BLaER1 treated with 17β-estradiol and CSF1 and Interleukin-3, amounts not matched to agents 10 nM and 100 nM (cell line): ENCODE results near the gene SLC2A3.
"Not testable (repeated sequence)": the region's sequence is repeated elsewhere in the genome, so short reads cannot be mapped to it uniquely, and the experiment has no call there.

ENCODE experiments used
- H3K27ac ChIP-seq, 11 experiments: shearing (Covaris generic); formaldehyde crosslinking; 2 replicates each; pipeline ENCODE4 v1.8.1; 2022
- H3K27me3 ChIP-seq, 11 experiments: shearing (Covaris generic); formaldehyde crosslinking; 2 replicates each; pipeline ENCODE4 v1.8.1; 2022
- H3K36me3 ChIP-seq, 11 experiments: shearing (Covaris generic); formaldehyde crosslinking; 2 replicates each; pipeline ENCODE4 v1.8.1; 2022
- H3K4me1 ChIP-seq, 10 experiments: shearing (Covaris generic); formaldehyde crosslinking; 2 replicates each; pipeline ENCODE4 v1.8.1; 2022
- H3K4me2 ChIP-seq, 11 experiments: shearing (Covaris generic); formaldehyde crosslinking; 2 replicates each; pipeline ENCODE4 v1.8.1; 2022
- H3K4me3 ChIP-seq, 10 experiments: shearing (Covaris generic); formaldehyde crosslinking; 2 replicates each; pipeline ENCODE4 v1.8.1; 2022
- H3K9ac ChIP-seq, 11 experiments: shearing (Covaris generic); formaldehyde crosslinking; 2 replicates each; pipeline ENCODE4 v1.8.1; 2022
- H3K9me3 ChIP-seq, 11 experiments: shearing (Covaris generic); formaldehyde crosslinking; replicated peaks in 1 of 11; 2 replicates each; pipeline ENCODE4 v1.8.1; 2022
- H4K20me1 ChIP-seq, 11 experiments: shearing (Covaris generic); formaldehyde crosslinking; 2 replicates each; pipeline ENCODE4 v1.8.1; 2022
- Cebpa-rat ChIP-seq, 11 experiments: shearing (Covaris generic); IDR thresholded peaks; 2 replicates each; pipeline ENCODE4 v1.8.1; 2022

The SLC2A3 gene

DNA sequence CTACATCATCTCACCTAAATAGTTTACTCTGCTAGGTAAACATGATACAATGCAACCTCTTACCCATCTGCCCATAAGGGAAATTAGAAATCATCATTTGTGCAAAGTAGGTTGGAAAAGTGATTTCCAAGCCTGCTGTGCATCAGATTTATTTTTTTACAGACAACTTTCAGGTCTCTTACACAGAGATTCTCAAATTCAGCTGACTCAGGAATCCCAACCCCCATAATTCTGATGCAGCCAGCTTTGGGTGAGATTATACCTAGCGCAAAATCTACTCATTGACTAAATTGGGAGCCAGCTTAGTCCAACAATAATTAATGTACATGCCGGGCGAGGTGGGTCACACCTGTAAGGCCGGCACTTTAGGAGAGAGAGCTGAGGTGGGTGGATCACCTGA is 8.5 kb downstream of the SLC2A3 start:
- Histone ChIP-seq H3K9me3 (no peaks in the 10 kb centered on the region), H3K27me3 (no peaks in the 10 kb centered on the region), H3K4me2 (peak overlapping the region in 3 of 11 experiments; percentile 8 to 93 (median 52); a peak in 5 of 22 replicates), H3K36me3 (peaks cover 93 to 97% (median 94%) of the 10 kb centered on the region in 11 experiments), H3K27ac (no peak overlapping the region; a peak in 1 of 22 replicates), H4K20me1 (peaks cover 85 to 97% (median 95%) of the 10 kb centered on the region in 11 experiments), H3K4me1 (peaks cover 4 to 71% (median 20%) of the 10 kb centered on the region in 10 experiments; a peak in 19 of 20 replicates), H3K4me3 (0 out of 20 replicates have a peak overlapping the region, but pooled peaks of 1 of the 10 experiments have one; percentile 5), H3K9ac (peak overlapping the region in 4 of 11 experiments; percentile 6 to 57 (median 38); a peak in 4 of 22 replicates)
- TF ChIP-seq Cebpa-rat (IDR thresholded peaks at IDR 0.05): no peak

GRCh38 chr12:7926068-7926666 is 9.8 kb downstream of the SLC2A3 start:
- peak overlapping the region in 2 of 11 experiments; percentile 12 to 93; a peak in 2 of 22 replicates for H3K4me2 ChIP-seq
- not testable (repeated sequence) for H3K27ac ChIP-seq, H3K27me3 ChIP-seq, H3K4me3 ChIP-seq, H3K9me3 ChIP-seq
- peaks cover 0 to 58% (median 8%) of the 10 kb centered on the region in 10 experiments; a peak in 12 of 20 replicates for H3K4me1 ChIP-seq
- H4K20me1 ChIP-seq: peaks cover 84 to 97% (median 95%) of the 10 kb centered on the region in 11 experiments
- peak overlapping the region in 1 of 11 experiments; percentile 55; a peak in 2 of 22 replicates for H3K9ac ChIP-seq
- H3K36me3 ChIP-seq: peaks cover 93 to 97% (median 94%) of the 10 kb centered on the region in 11 experiments

GRCh38 chr12:7923241-7924236 is 12.4 kb downstream of the SLC2A3 start:
- H3K4me2 ChIP-seq: no peak overlapping the region
- H3K36me3 ChIP-seq: peaks cover 93 to 97% (median 94%) of the 10 kb centered on the region in 11 experiments
- TF ChIP-seq Cebpa-rat (IDR thresholded peaks at IDR 0.05): no peak
- H3K27me3 ChIP-seq: no peaks in the 10 kb centered on the region
- no peak overlapping the region for H3K27ac ChIP-seq
- H3K4me3 ChIP-seq: no peak overlapping the region
- no peak overlapping the region; a peak in 1 of 22 replicates for H3K9ac ChIP-seq
- peaks cover 88 to 97% (median 95%) of the 10 kb centered on the region in 11 experiments for H4K20me1 ChIP-seq
- H3K4me1 ChIP-seq: peaks cover 0 to 32% (median 0%) of the 10 kb centered on the region in 10 experiments; a peak in 7 of 20 replicates
- H3K9me3 ChIP-seq: no peaks in the 10 kb centered on the region

DNA sequence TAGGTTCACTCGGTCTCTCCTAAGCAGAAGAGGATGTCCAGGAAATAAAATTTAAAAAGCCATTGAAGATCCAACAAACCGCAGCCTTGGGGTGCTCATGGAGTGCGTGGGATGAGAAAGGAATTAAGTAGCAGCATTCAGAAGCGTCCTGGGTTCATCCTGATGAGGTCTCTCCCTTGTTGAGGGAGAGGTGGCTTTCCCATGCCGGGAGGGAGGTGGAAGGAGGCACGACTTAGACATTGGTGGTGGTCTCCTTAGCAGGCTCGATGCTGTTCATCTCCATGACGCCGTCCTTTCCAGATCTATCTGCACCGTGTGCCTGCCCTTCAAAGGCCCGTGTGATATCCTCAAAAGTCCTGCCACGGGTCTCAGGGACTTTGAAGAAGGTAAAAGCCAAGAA is 14.8 kb downstream of the SLC2A3 start:
- Histone ChIP-seq H3K36me3 (peaks cover 72 to 87% (median 80%) of the 10 kb centered on the region in 11 experiments), H4K20me1 (peaks cover 77 to 97% (median 93%) of the 10 kb centered on the region in 11 experiments), H3K4me1 (peaks cover 0 to 10% (median 0%) of the 10 kb centered on the region in 10 experiments; a peak in 5 of 20 replicates), H3K9ac (peak overlapping the region in 1 of 11 experiments; percentile 35; a peak in 2 of 22 replicates)
- not testable (repeated sequence) for H3K4me3 ChIP-seq, H3K27me3 ChIP-seq, H3K9me3 ChIP-seq, H3K4me2 ChIP-seq, H3K27ac ChIP-seq

- peaks cover 59 to 85% (median 71%) of the 10 kb centered on the region in 11 experiments for H4K20me1 ChIP-seq
- H3K4me3 ChIP-seq, H3K9ac ChIP-seq, H3K27ac ChIP-seq, H3K4me1 ChIP-seq, H3K9me3 ChIP-seq, H3K27me3 ChIP-seq, H3K4me2 ChIP-seq: not testable (repeated sequence)
- peaks cover 48 to 63% (median 56%) of the 10 kb centered on the region in 11 experiments for H3K36me3 ChIP-seq
These were observed 17.8 kb downstream of the SLC2A3 start for GRCh38 chr12:7918268-7918590.

DNA sequence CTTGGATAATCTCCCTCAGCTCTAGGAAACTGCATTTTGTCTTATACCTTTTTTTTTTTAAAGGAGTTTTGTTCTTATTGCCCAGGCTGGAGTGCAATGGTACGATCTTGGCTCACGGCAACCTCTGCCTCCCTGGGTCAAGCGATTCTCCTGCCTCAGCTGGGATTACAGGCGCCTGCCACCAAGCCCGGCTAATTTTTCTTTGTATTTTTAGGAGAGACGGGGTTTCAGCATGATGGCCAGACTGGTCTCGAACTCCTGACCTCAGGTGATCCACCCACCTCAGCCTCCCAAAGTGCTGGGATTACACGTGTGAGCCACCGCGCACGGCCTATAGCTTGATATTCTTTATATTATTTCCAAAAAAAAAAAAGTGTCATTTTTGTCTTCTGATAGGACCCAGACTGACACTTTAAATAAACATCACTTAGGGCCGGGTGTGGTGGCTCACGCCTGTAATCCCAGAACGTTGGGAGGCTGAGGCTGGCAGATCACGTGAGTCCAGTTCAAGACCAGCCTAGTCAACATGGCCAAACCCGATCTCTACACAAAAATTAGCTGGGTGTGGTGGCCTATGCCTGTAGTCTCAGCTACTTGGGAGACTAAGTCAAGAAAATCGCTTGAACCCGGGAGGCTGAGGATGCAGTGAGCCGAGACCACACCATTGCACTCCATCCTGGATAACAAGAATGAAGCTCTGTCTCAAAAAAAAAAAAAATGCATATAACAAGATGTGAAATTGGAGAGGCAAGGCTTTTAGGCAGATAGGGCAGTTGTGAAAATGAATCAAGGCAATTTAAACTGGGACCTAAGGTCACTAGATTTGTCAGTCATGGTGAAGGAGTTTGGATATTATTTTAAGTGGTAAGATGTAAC is 18.4 kb downstream of the SLC2A3 start:
- Histone ChIP-seq H3K27me3 (no peaks in the 10 kb centered on the region), H4K20me1 (peaks cover 53 to 79% (median 65%) of the 10 kb centered on the region in 11 experiments), H3K4me3 (no peak overlapping the region), H3K4me1 (peaks cover 0 to 3% (median 0%) of the 10 kb centered on the region in 10 experiments; a peak in 3 of 20 replicates), H3K4me2 (no peak overlapping the region), H3K9ac (no peak overlapping the region), H3K9me3 (no peaks in the 10 kb centered on the region), H3K27ac (no peak overlapping the region), H3K36me3 (peaks cover 42 to 57% (median 50%) of the 10 kb centered on the region in 11 experiments)
- TF ChIP-seq Cebpa-rat (IDR thresholded peaks at IDR 0.05): no peak

- no peak overlapping the region for H3K27ac ChIP-seq
- no peak for TF ChIP-seq Cebpa-rat (IDR thresholded peaks at IDR 0.05)
- peaks cover 0 to 3% (median 0%) of the 10 kb centered on the region in 10 experiments; a peak in 2 of 20 replicates for H3K4me1 ChIP-seq
- H3K36me3 ChIP-seq: peaks cover 35 to 50% (median 44%) of the 10 kb centered on the region in 11 experiments
- H4K20me1 ChIP-seq: peaks cover 46 to 72% (median 58%) of the 10 kb centered on the region in 11 experiments
- no peak overlapping the region for H3K4me2 ChIP-seq
- H3K9me3 ChIP-seq: no peaks in the 10 kb centered on the region
- H3K4me3 ChIP-seq: no peak overlapping the region
- no peaks in the 10 kb centered on the region for H3K27me3 ChIP-seq
- no peak overlapping the region for H3K9ac ChIP-seq
These were observed 19.1 kb downstream of the SLC2A3 start for GRCh38 chr12:7916936-7917335.

- no peak overlapping the region for H3K27ac ChIP-seq
- no peak overlapping the region for H3K4me2 ChIP-seq
These were observed 20.2 kb downstream of the SLC2A3 start for GRCh38 chr12:7915661-7916403.

GRCh38 chr12:7910106-7910505 is 25.9 kb downstream of the SLC2A3 start:
- H3K36me3 ChIP-seq, H3K9me3 ChIP-seq, H4K20me1 ChIP-seq, H3K27ac ChIP-seq, H3K4me3 ChIP-seq, H3K9ac ChIP-seq, H3K27me3 ChIP-seq, H3K4me2 ChIP-seq: not testable (repeated sequence)
- peaks cover 15 to 22% (median 19%) of the 10 kb centered on the region in 10 experiments for H3K4me1 ChIP-seq

More at GRCh38 chr12:7915661-7916403, 20.2 kb downstream of the SLC2A3 start:
- H3K4me3 ChIP-seq: no peak overlapping the region
- H3K36me3 ChIP-seq: peaks cover 24 to 39% (median 32%) of the 10 kb centered on the region in 11 experiments
- no peak overlapping the region for H3K9ac ChIP-seq
- H3K27me3 ChIP-seq: no peaks in the 10 kb centered on the region
- H3K9me3 ChIP-seq: no peaks in the 10 kb centered on the region
- no peak for TF ChIP-seq Cebpa-rat (IDR thresholded peaks at IDR 0.05)
- H3K4me1 ChIP-seq: peaks cover 0 to 3% (median 0%) of the 10 kb centered on the region in 10 experiments; a peak in 1 of 20 replicates
- peaks cover 36 to 61% (median 47%) of the 10 kb centered on the region in 11 experiments for H4K20me1 ChIP-seq
